Pancreas (tissue), 10 donors: ENCODE results near the gene CTSK. TPM values are rescaled to one million over a fixed set of nuclear protein-coding genes. Genes with fewer than 3 reads are reported as not detected.
A peak's percentile ranks its signal among the peaks of the same experiment; 100 is the strongest.
"Not testable (repeated sequence)": the region's sequence is repeated elsewhere in the genome, so short reads cannot be mapped to it uniquely, and the experiment has no call there.

ENCODE experiments used
- ATAC-seq, 4 donors: fragments of 200-7000 bp; cut with Tn5 transposase; one replicate each; pipeline versions ENCODE4 v1.8.0 to v1.9.1; 2020; ENCODE audit warnings: mild to moderate bottlenecking in 4 of 4, moderate library complexity in 4 of 4
- DNase-seq, 6 donors: peaks; one replicate each; pipeline ENCODE4 v3.0.0-alpha.2; 2020
- FAIRE-seq: peaks from 2 replicates; lab custom pipeline; 2012; peaks lifted over from hg19 to GRCh38; lab: Jason Lieb, UNC
- H3K27ac ChIP-seq, 4 donors: fragments of 200-600 bp; sonication (generic); 1 replicate in 3 of 4; 2 replicates in 1 of 4; pipeline versions ENCODE4 v1.5.0 to v1.8.0; 2020
- H3K27me3 ChIP-seq, 4 donors: fragments of 200-600 bp; one replicate each; pipeline ENCODE4 v1.8.0; 2021
- H3K36me3 ChIP-seq, 3 donors: fragments of 200-600 bp; sonication (generic) in 1 of 3; one replicate each; pipeline versions ENCODE4 v1.5.0 to v1.8.0; 2020 to 2021
- H3K4me1 ChIP-seq, 3 donors: fragments of 200-600 bp; one replicate each; pipeline ENCODE4 v1.8.0; 2021
- H3K4me3 ChIP-seq, 4 donors: fragments of 200-600 bp; sonication (generic) in 2 of 4; one replicate each; pipeline versions ENCODE4 v1.5.0 to v1.8.0; 2020 to 2021
- H3K9me3 ChIP-seq, 4 donors: fragments of 200-600 bp; one replicate each; pipeline ENCODE4 v1.8.0; 2021
- CTCF ChIP-seq, 4 donors: fragments of 200-600 bp; sonication (generic) in 3 of 4; IDR thresholded peaks; one replicate each; pipeline versions ENCODE4 v1.5.0 to v1.8.0; 2021; ENCODE audit warnings: antibody characterized with exemption in 4 of 4
- WGBS, 2 donors: extraction: QIAGEN DNeasy Blood & Tissue Kit; methylation state at CpG; one replicate each; pipeline ENCODE4 v1.1.7; 2013; 5-methylcytosine and 5-hydroxymethylcytosine counted together
- intact Hi-C, 3 donors: fragments of 100-400 bp; cut with DNase I; formaldehyde crosslinking; loops; one replicate each; pipeline versions ENCODE4 v1.11.1 to v1.14.2; 2022
- polyA plus RNA-seq, 2 donors: library from polyadenylated mRNA; stranded (reverse); fragments of 200-250 nt; gene quantifications; one replicate each; pipeline ENCODE4 v1.2.3, GENCODE V29; 2013
- total RNA-seq, 6 donors: library from RNA; stranded (reverse); fragmentation: NEBNext Ultra II Directional in 4 of 6; extraction: Animal tissue kit (Norgen Biotek cat#: 25700) in 4 of 6; gene quantifications; one replicate each; pipeline versions ENCODE4 v1.2.1 to v1.2.4, GENCODE V29; 2021 to 2023
- donor health status: healthy with polysubstance abuse.
- donor health status: DM: no; HTN: no; CAD: no; lungs with moderate emphysema.
- donor health status: DM: no; HTN: no; CAD: no.
- donor health status: control.
- donor health status: control.
- donor health status: Bipolar disorder and iron deficiency.
- donor health status: DM: yes; HTN: yes; CAD: no.
- donor health status: DM: no; HTN: no; CAD: no.
- donor health status: DM: no; HTN: no; CAD: no.
- donor health status: DM: yes; HTN: yes; CAD: no.

CTSK gene
- total and polyA plus RNA-seq, 8 donors = 1.5 to 34.6 (median 6.0) TPM

GRCh38 chr1:150775276-150775675 lies 32.8 kb downstream of the CTSK start:
- no peak for FAIRE-seq
- intact Hi-C loops = no loop called here
- H3K36me3 ChIP-seq = no peaks in the 10 kb centered on the region
- no peaks in the 10 kb centered on the region for H3K4me1 ChIP-seq
- H3K4me3 ChIP-seq = no peak overlapping the region
- H3K27me3 ChIP-seq = no peaks in the 10 kb centered on the region
- DNase-seq = no peak
- 82 to 89% methylated on average over 3 of the region's 3 CpGs for WGBS, 2 donors
- no peak overlapping the region for H3K27ac ChIP-seq
- no peak for TF ChIP-seq CTCF (IDR thresholded peaks at IDR 0.05)
- H3K9me3 ChIP-seq = no peaks in the 10 kb centered on the region
- ATAC-seq = no peak

- intact Hi-C loops = no loop called here
- TF ChIP-seq CTCF (IDR thresholded peaks at IDR 0.05) = no peak
Observed at GRCh38 chr1:150772326-150772725, 35.7 kb downstream of the CTSK start.

GRCh38 chr1:150767704-150768103 lies 40.4 kb downstream of the CTSK start:
- H3K4me3 ChIP-seq, H3K27me3 ChIP-seq, FAIRE-seq, intact Hi-C loops, H3K9me3 ChIP-seq, H3K4me1 ChIP-seq, H3K36me3 ChIP-seq, ATAC-seq, H3K27ac ChIP-seq, DNase-seq: not testable (repeated sequence)
- WGBS, 2 donors = 16 to 86% methylated on average over 1 of the region's 1 CpG

More at GRCh38 chr1:150772326-150772725, 35.7 kb downstream of the CTSK start:
- H3K4me3 ChIP-seq = no peak overlapping the region
- H3K36me3 ChIP-seq = no peaks in the 10 kb centered on the region
- no peak for ATAC-seq
- DNase-seq = no peak
- no peaks in the 10 kb centered on the region for H3K4me1 ChIP-seq
- 78 to 80% methylated on average over 4 of the region's 4 CpGs for WGBS, 2 donors
- FAIRE-seq = no peak
- no peak overlapping the region for H3K27ac ChIP-seq
- no peaks in the 10 kb centered on the region for H3K27me3 ChIP-seq
- no peaks in the 10 kb centered on the region for H3K9me3 ChIP-seq

- intact Hi-C loops, H3K27me3 ChIP-seq, DNase-seq, FAIRE-seq, H3K36me3 ChIP-seq, ATAC-seq, H3K4me1 ChIP-seq, H3K9me3 ChIP-seq: not testable (repeated sequence)
- 93 to 100% methylated on average over 1 of the region's 1 CpG for WGBS, 2 donors
- H3K4me3 ChIP-seq = peak overlapping the region in 2 of 4 donors; percentile 13 to 39
- H3K27ac ChIP-seq = peak overlapping the region in 2 of 4 donors; percentile 83 to 87
Observed at GRCh38 chr1:150765977-150766301, 42.1 kb downstream of the CTSK start.

- peak within 1 kb of the TSS; percentile 3 to 39 (median 9) for H3K4me3 ChIP-seq
- FAIRE-seq (no peak), DNase-seq (no peak), ATAC-seq (peak in 3 of 4 donors; percentile 66 to 85 (median 78))
- intact Hi-C loops = no loop called here
- H3K27me3 ChIP-seq = no peaks in the 10 kb centered on the region
- no peaks in the 10 kb centered on the region for H3K9me3 ChIP-seq
- peaks cover 0 to 9% (median 0%) of the 10 kb centered on the region in 3 donors for H3K4me1 ChIP-seq
- H3K27ac ChIP-seq = peak within 1 kb of the TSS in 2 of 4 donors; percentile 83 to 87
- H3K36me3 ChIP-seq = no peaks in the 10 kb centered on the region
- 15 to 21% methylated on average over 4 of the region's 4 CpGs for WGBS, 2 donors
- TF ChIP-seq CTCF (IDR thresholded peaks at IDR 0.05) = no peak
Observed at GRCh38 chr1:150765296-150765976, 42.6 kb downstream of the CTSK start, which contains the start of gene CTSS. Gene CTSS, minus strand, starts transcription at chr1:150765778. Its CDS starts 1,015 bp downstream, at chr1:150764763.

- H3K9me3 ChIP-seq = no peaks in the 10 kb centered on the region
- H3K27me3 ChIP-seq = no peaks in the 10 kb centered on the region
- ATAC-seq (peak in 3 of 4 donors; percentile 51 to 79 (median 75)), FAIRE-seq (no peak), DNase-seq (no peak)
- peaks cover 0 to 9% (median 0%) of the 10 kb centered on the region in 3 donors for H3K4me1 ChIP-seq
- peak overlapping the region in 3 of 4 donors; percentile 5 to 39 (median 13) for H3K4me3 ChIP-seq
- WGBS, 2 donors = 53 to 55% methylated on average over 2 of the region's 2 CpGs
- intact Hi-C loops = no loop called here
- H3K36me3 ChIP-seq = no peaks in the 10 kb centered on the region
- TF ChIP-seq CTCF (IDR thresholded peaks at IDR 0.05) = no peak
- peak overlapping the region in 2 of 4 donors; percentile 83 to 87 for H3K27ac ChIP-seq
Observed at GRCh38 chr1:150764617-150765101, 43.4 kb downstream of the CTSK start.
